H1 (cell line): ENCODE results near the gene SLC39A11. TPM values are rescaled to one million over a fixed set of nuclear protein-coding genes. Genes with fewer than 3 reads are reported as not detected.

Experiments used
- FOSL1 ChIP-seq: IDR thresholded peaks from 2 replicates; pipeline ENCODE4 v1.6.1; 2011; ENCODE audit warnings: mild to moderate bottlenecking, low read depth, low read length, moderate library complexity; ENCODE audit not compliant: insufficient read depth
- RXRA ChIP-seq: IDR thresholded peaks from 2 replicates; pipeline ENCODE4 v1.6.1; 2011; ENCODE audit warnings: low read depth, mild to moderate bottlenecking, low read length, moderate library complexity; ENCODE audit not compliant: insufficient read depth
- SP1 ChIP-seq: IDR thresholded peaks from 2 replicates; pipeline ENCODE4 v1.6.1; 2011; ENCODE audit warnings: low read depth, low read length
- TBP ChIP-seq: IDR thresholded peaks from 2 replicates; pipeline ENCODE4 v1.6.1; 2011; ENCODE audit warnings: low read depth, low read length, improper control_type of control experiment
- polyA plus RNA-seq, 7 experiments: library from polyadenylated mRNA; depleted of rRNA in 3 of 7; stranded (reverse) in 5 of 7; unstranded in 2 of 7; fragments of >200 nt in 5 of 7; fragments of 200-250 nt in 2 of 7; gene quantifications; 1 replicate in 5 of 7; 2 replicates in 1 of 7; 4 replicates in 1 of 7; pipeline versions ENCODE4 v1.2.1 to v1.2.3, GENCODE V29; 2011 to 2013; ENCODE audit warnings: missing spikeins in 2 of 7, mixed read lengths in 2 of 7
- total RNA-seq: library from RNA; stranded (reverse); fragmentation: NEBNext Ultra II Directional; extraction: Animal tissue kit (Norgen Biotek cat#: 25700); gene quantifications from 2 replicates; pipeline ENCODE4 v1.2.1, GENCODE V29; 2021

The SLC39A11 gene
- total and polyA plus RNA-seq, 2 of the 8 experiments (the other 6 are each of a cell fraction or from before 2014, with no cell fraction given): 12.2 to 19.6 TPM

DNA sequence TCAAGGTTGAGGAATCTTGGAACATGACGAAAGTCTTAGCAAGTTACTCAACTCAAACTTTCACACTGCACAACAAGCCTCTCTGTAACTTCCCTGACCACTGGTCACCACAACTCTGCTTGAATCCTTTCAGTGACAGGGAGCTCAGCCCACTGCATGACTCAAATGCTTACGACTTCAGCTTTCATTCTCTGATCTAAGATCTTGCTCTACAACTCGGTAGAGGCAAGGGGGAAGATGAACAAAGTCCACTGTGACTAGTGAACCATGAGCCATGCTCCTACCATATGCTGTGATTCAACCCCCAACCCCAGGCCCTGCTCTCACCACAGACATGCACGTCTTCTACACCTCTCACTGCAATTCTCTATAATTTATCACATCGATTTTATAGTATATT is 160.9 kb downstream of the SLC39A11 start (continued):
- TF ChIP-seq TBP: no peak
- no peak for TF ChIP-seq RXRA
- no peak for TF ChIP-seq SP1
- TF ChIP-seq FOSL1: no peak
